PC-3 (cell line): ENCODE measurements around the gene MICALL2. TPM values are rescaled to one million over a fixed set of nuclear protein-coding genes. Genes with fewer than 3 reads are reported as not detected.

Source experiments
- ATAC-seq: fragments of 200-7000 bp; cut with Tn5 transposase; 2 replicates; pipeline ENCODE4 v1.9.1; 2020; ENCODE audit warnings: mild to moderate bottlenecking, moderate library complexity
- BruUV-seq: library from RNA; stranded (reverse); fragments of 400-500 nt; replicated peaks from 2 replicates; lab custom pipeline; 2021; lab: Mats Ljungman, UMichigan
- CTCF ChIA-PET: fragments of 300-600 bp; sonication (Branson Sonifier 250); formaldehyde crosslinking; loops from one replicate; lab custom pipeline; 2022; ENCODE audit warnings: antibody characterized with exemption; lab: Charles Lee
- POLR2A ChIA-PET: fragments of 300-600 bp; sonication (Branson Sonifier 250); formaldehyde crosslinking; loops from one replicate; lab custom pipeline; 2022; ENCODE audit warnings: antibody characterized with exemption; ENCODE audit not compliant: unreplicated experiment; lab: Charles Lee
- DNase-seq: peaks from one replicate; pipeline ENCODE4 v3.0.0-alpha.2; 2015
- H2AFZ ChIP-seq: fragments of 300-600 bp; sonication (generic); 2 replicates; pipeline ENCODE4 v1.6.0; 2016; ENCODE audit warnings: antibody characterized with exemption, low read length
- H3F3A ChIP-seq: fragments of 300-600 bp; sonication (generic); one replicate; pipeline ENCODE4 v1.6.0; 2017; ENCODE audit warnings: antibody characterized with exemption, low read length, control low read depth, mild to moderate bottlenecking; ENCODE audit not compliant: unreplicated experiment
- H3K27ac ChIP-seq: fragments of 300-600 bp; sonication (generic); 2 replicates; pipeline ENCODE4 v1.5.1; 2016; ENCODE audit warnings: mild to moderate bottlenecking, low read length
- H3K27me3 ChIP-seq: fragments of 300-600 bp; sonication (generic); 2 replicates; pipeline ENCODE4 v1.6.1; 2016; ENCODE audit warnings: low read length, mixed read lengths
- H3K36me3 ChIP-seq: fragments of 300-600 bp; sonication (generic); 2 replicates; pipeline ENCODE4 v1.6.1; 2016; ENCODE audit warnings: low read depth, mixed run types, low read length, mixed read lengths
- H3K4me1 ChIP-seq: fragments of 300-600 bp; sonication (generic); 2 replicates; pipeline ENCODE4 v1.5.1; 2016; ENCODE audit warnings: low read length; ENCODE audit not compliant: insufficient read depth
- H3K4me2 ChIP-seq: fragments of 300-600 bp; sonication (generic); 2 replicates; pipeline ENCODE4 v1.6.0; 2016; ENCODE audit warnings: low read length
- H3K4me3 ChIP-seq: fragments of 300-600 bp; sonication (generic); 2 replicates; pipeline ENCODE4 v1.5.1; 2016; ENCODE audit warnings: mild to moderate bottlenecking, low read length, mixed read lengths
- H3K79me2 ChIP-seq: fragments of 300-600 bp; sonication (generic); 2 replicates; pipeline ENCODE4 v1.6.1; 2017; ENCODE audit warnings: low read length, mixed read lengths
- H3K9ac ChIP-seq: fragments of 300-600 bp; sonication (generic); 2 replicates; pipeline ENCODE4 v1.6.0; 2016; ENCODE audit warnings: mild to moderate bottlenecking, low read length
- H3K9me2 ChIP-seq: fragments of 300-600 bp; sonication (generic); replicated peaks from 2 replicates; pipeline ENCODE4 v1.6.1; 2016; ENCODE audit warnings: mixed run types, low read length, mixed read lengths
- H3K9me3 ChIP-seq: fragments of 300-600 bp; sonication (generic); 2 replicates; pipeline ENCODE4 v1.6.1; 2016; ENCODE audit warnings: low read length, mixed read lengths
- H4K20me1 ChIP-seq: fragments of 300-600 bp; sonication (generic); 2 replicates; pipeline ENCODE4 v1.6.1; 2016; ENCODE audit warnings: low read length, mixed read lengths
- EZH2 ChIP-seq: fragments of 300-600 bp; sonication (generic); IDR thresholded peaks from one replicate; pipeline ENCODE4 v1.6.1; 2017; ENCODE audit warnings: antibody characterized with exemption, mild to moderate bottlenecking, low read length; ENCODE audit not compliant: unreplicated experiment
- EZH2phosphoT487 ChIP-seq: fragments of 300-600 bp; sonication (generic); IDR thresholded peaks from 2 replicates; pipeline ENCODE4 v1.6.1; 2018; ENCODE audit warnings: mild to moderate bottlenecking, antibody characterized with exemption, low read length, borderline replicate concordance
- intact Hi-C: fragments of 100-400 bp; cut with micrococcal nuclease; formaldehyde crosslinking; loops from 2 replicates; pipeline ENCODE4 v1.9.0; 2023
- total RNA-seq: library from RNA; depleted of rRNA; stranded (reverse); fragments of >200 nt; gene quantifications from 2 replicates; pipeline ENCODE4 v1.2.3, GENCODE V29; 2014
- TF ChIP-seq, protein P1 (sequence below): fragments of 300-600 bp; sonication (generic); conservative IDR thresholded peaks from 2 replicates; pipeline ENCODE4 v1.5.1; 2017; ENCODE audit warnings: antibody characterized with exemption, low read depth, mild to moderate bottlenecking, low read length

Gene MICALL2
- total RNA-seq, 1 experiment from 2014 or later, result 52.8 TPM

- TF ChIP-seq EZH2phosphoT487, result no peak
- TF ChIP-seq, protein P1, sequence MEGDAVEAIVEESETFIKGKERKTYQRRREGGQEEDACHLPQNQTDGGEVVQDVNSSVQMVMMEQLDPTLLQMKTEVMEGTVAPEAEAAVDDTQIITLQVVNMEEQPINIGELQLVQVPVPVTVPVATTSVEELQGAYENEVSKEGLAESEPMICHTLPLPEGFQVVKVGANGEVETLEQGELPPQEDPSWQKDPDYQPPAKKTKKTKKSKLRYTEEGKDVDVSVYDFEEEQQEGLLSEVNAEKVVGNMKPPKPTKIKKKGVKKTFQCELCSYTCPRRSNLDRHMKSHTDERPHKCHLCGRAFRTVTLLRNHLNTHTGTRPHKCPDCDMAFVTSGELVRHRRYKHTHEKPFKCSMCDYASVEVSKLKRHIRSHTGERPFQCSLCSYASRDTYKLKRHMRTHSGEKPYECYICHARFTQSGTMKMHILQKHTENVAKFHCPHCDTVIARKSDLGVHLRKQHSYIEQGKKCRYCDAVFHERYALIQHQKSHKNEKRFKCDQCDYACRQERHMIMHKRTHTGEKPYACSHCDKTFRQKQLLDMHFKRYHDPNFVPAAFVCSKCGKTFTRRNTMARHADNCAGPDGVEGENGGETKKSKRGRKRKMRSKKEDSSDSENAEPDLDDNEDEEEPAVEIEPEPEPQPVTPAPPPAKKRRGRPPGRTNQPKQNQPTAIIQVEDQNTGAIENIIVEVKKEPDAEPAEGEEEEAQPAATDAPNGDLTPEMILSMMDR, result no peak
- no peak for TF ChIP-seq EZH2
- POLR2A ChIA-PET, result no interaction called here
- CTCF ChIA-PET, result interaction anchor here (1.0 kb wide), 1 partner anchor 50 kb away, joined by 8 read pairs; the partner anchor contains the start of gene TMEM184A
Observed at GRCh38 chr7:1505731-1506550, 46.7 kb upstream of the MICALL2 start.

DNA sequence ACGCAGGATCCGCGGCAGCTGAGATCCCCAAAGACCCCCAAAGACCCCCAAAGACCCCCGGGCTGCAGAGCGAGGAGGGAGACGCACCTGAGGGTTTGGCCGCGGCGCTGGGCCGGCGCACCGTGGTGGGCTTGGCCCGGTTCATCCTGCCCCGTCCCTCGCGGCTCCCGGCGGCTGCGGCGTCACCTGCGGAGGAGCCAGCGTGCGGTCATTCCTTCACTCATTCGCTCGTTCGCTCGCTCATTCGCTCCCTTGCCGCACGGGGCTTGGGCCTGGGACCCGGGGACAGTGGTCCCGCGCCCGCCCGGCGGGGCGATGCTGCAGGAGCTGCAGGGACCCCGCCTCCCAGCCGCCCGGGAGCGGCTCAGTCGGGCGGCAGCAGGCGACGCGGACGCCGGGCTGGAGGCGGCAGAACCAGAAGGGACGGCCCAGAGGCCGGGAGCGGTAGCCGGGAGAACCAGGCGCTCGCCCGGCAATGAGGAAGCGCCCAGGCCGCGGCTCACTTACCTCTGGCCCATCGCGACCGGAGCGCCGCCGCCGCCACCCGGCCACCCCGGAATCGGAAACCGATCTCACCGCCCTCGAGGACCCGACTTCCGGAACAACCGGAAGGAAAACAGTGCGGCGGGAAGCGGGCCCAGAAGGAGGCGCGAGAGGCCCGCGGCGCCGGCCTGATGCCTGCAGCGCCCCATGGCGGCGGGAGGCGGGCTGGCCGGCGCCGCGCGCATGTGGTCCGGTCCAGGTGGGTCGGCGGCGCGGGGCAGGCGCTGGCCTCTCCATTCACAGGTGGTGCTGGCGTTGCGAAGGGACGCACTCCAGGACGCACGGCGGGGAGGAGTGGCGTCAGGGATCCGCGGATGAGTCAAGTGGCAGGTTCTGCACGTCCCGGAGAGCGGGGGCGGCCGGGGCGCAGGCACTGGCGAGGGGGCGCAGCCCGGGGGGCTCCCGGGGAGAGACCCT lies 44.8 kb upstream of the MICALL2 start, which contains the start of gene INTS1:
Gene INTS1 (minus strand): TSS at position 574 of the 960 bp plus-strand sequence. CDS start 429 bp downstream, at position 145.
- POLR2A ChIA-PET, result no interaction called here

More at GRCh38 chr7:1505731-1506550, 46.7 kb upstream of the MICALL2 start:
- intact Hi-C loops, result loop anchor here (2.0 kb wide), 1 partner anchor 27 kb away; no protein-coding TSS in a partner anchor
- Histone ChIP-seq H3K27ac (no peak overlapping the region), H3K79me2 (peaks cover 30% of the 10 kb centered on the region), H4K20me1 (no peaks in the 10 kb centered on the region), H2AFZ (no peak overlapping the region), H3K4me3 (no peak overlapping the region), H3K9ac (no peak overlapping the region), H3K36me3 (peaks cover 9% of the 10 kb centered on the region), H3F3A (no peaks in the 10 kb centered on the region), H3K27me3 (no peaks in the 10 kb centered on the region), H3K4me2 (no peak overlapping the region), H3K9me3 (no peaks in the 10 kb centered on the region), H3K9me2 (no peaks in the 10 kb centered on the region), H3K4me1 (peaks cover 16% of the 10 kb centered on the region)
- no peak for ATAC-seq
- DNase-seq, result peak; percentile 11
- no TSS peak for BruUV-seq

More for the DNA sequence above, 44.8 kb upstream of the MICALL2 start, which contains the start of gene INTS1:
- H3F3A ChIP-seq, result no peaks in the 10 kb centered on the region
- H3K9me2 ChIP-seq, result no peaks in the 10 kb centered on the region
- intact Hi-C loops, result loop anchor here (1.0 kb wide), 1 partner anchor 63 kb away; no protein-coding TSS in a partner anchor
- no peaks in the 10 kb centered on the region for H3K27me3 ChIP-seq
- ATAC-seq, result peak; percentile 93
- DNase-seq, result peak; percentile 95
- H4K20me1 ChIP-seq, result no peaks in the 10 kb centered on the region
- TF ChIP-seq EZH2phosphoT487 (peak; percentile 79), EZH2 (no peak)
- TF ChIP-seq, protein P1, result peak; percentile 78
- peak within 1 kb of the TSS; percentile 97 for H3K4me3 ChIP-seq
- peak within 1 kb of the TSS; percentile 57; the same call in 1 of the 2 replicates for H2AFZ ChIP-seq
- peak within 1 kb of the TSS; percentile 20; the same call in 1 of the 2 replicates for H3K27ac ChIP-seq
- peak within 1 kb of the TSS; percentile 92 for H3K4me2 ChIP-seq
- no TSS peak for BruUV-seq
- H3K36me3 ChIP-seq, result peaks cover 12% of the 10 kb centered on the region
- H3K4me1 ChIP-seq, result peaks cover 16% of the 10 kb centered on the region
- peak within 1 kb of the TSS; percentile 91 for H3K9ac ChIP-seq
- H3K9me3 ChIP-seq, result no peaks in the 10 kb centered on the region
- CTCF ChIA-PET, result no interaction called here
- H3K79me2 ChIP-seq, result peaks cover 34% of the 10 kb centered on the region
